Trophoblast cell (in vitro differentiated cells and primary cell): ENCODE measurements around the gene MAST4.

Experiments used
- DNase-seq, 2 donors: peaks; one replicate each; pipeline ENCODE4 v3.0.0-alpha.2; 2016
- H2AFZ ChIP-seq: 2 replicates; pipeline ENCODE4 v1.6.1; 2013; ENCODE audit warnings: low read length, moderate library complexity, mild to moderate bottlenecking; ENCODE audit not compliant: insufficient read depth, poor library complexity
- H2AK5ac ChIP-seq: 2 replicates; pipeline ENCODE4 v1.6.1; 2013; ENCODE audit warnings: mild to moderate bottlenecking, low read length
- H2BK120ac ChIP-seq: 2 replicates; pipeline ENCODE4 v1.6.1; 2013; ENCODE audit warnings: low read length, mild to moderate bottlenecking, moderate library complexity; ENCODE audit not compliant: insufficient read depth, poor library complexity
- H2BK12ac ChIP-seq: 2 replicates; pipeline ENCODE4 v1.6.1; 2013; ENCODE audit warnings: mild to moderate bottlenecking, low read length, moderate library complexity
- H2BK5ac ChIP-seq: 2 replicates; pipeline ENCODE4 v1.6.1; 2013; ENCODE audit warnings: low read length, low read depth, moderate library complexity, mild to moderate bottlenecking; ENCODE audit not compliant: poor library complexity
- H3K14ac ChIP-seq: 2 replicates; pipeline ENCODE4 v1.6.1; 2013; ENCODE audit warnings: mild to moderate bottlenecking, low read length
- H3K18ac ChIP-seq: 2 replicates; pipeline ENCODE4 v1.6.1; 2013; ENCODE audit warnings: mild to moderate bottlenecking, low read length
- H3K23ac ChIP-seq: 2 replicates; pipeline ENCODE4 v1.6.1; 2013; ENCODE audit warnings: low read length
- H3K27ac ChIP-seq: 2 replicates; pipeline ENCODE4 v1.5.1; 2013; ENCODE audit warnings: low read depth, mild to moderate bottlenecking, inconsistent platforms, low read length, moderate library complexity
- H3K27me3 ChIP-seq: 2 replicates; pipeline ENCODE4 v1.6.1; 2013; ENCODE audit warnings: inconsistent platforms, mild to moderate bottlenecking, low read length, moderate library complexity; ENCODE audit not compliant: insufficient read depth
- H3K36me3 ChIP-seq, 2 experiments: 1 replicate in 1 of 2; 2 replicates in 1 of 2; pipeline ENCODE4 v1.6.1; 2013; ENCODE audit warnings: low read length in 2 of 2, mild to moderate bottlenecking in 2 of 2, moderate library complexity in 1 of 2; ENCODE audit not compliant: insufficient read depth in 2 of 2, control insufficient read depth in 1 of 2
- H3K4ac ChIP-seq: 2 replicates; pipeline ENCODE4 v1.6.1; 2013; ENCODE audit warnings: low read depth, mild to moderate bottlenecking, low read length, moderate library complexity
- H3K4me1 ChIP-seq, 2 experiments: 1 replicate in 1 of 2; 2 replicates in 1 of 2; pipeline ENCODE4 v1.6.1; 2013; ENCODE audit warnings: low read length in 2 of 2, mild to moderate bottlenecking in 2 of 2, moderate library complexity in 1 of 2; ENCODE audit not compliant: insufficient read depth in 2 of 2, control insufficient read depth in 1 of 2
- H3K4me2 ChIP-seq: 2 replicates; pipeline ENCODE4 v1.6.1; 2013; ENCODE audit warnings: inconsistent platforms, mild to moderate bottlenecking, low read length, moderate library complexity
- H3K4me3 ChIP-seq: 2 replicates; pipeline ENCODE4 v1.5.1; 2013; ENCODE audit warnings: mild to moderate bottlenecking, low read depth, low read length, inconsistent platforms
- H3K79me1 ChIP-seq: one replicate; pipeline ENCODE4 v1.6.1; 2013; ENCODE audit warnings: low read length
- H3K79me2 ChIP-seq: 2 replicates; pipeline ENCODE4 v1.6.1; 2013; ENCODE audit warnings: low read length, mild to moderate bottlenecking; ENCODE audit not compliant: control insufficient read depth, insufficient read depth, poor library complexity
- H3K9ac ChIP-seq: 2 replicates; pipeline ENCODE4 v1.6.1; 2013; ENCODE audit warnings: mild to moderate bottlenecking, low read length
- H3K9me3 ChIP-seq: 2 replicates; pipeline ENCODE4 v1.6.1; 2013; ENCODE audit warnings: low read depth, mild to moderate bottlenecking, control low read depth, inconsistent platforms, low read length; ENCODE audit not compliant: insufficient read depth
- H4K12ac ChIP-seq: 2 replicates; pipeline ENCODE4 v1.6.1; 2013; ENCODE audit warnings: low read depth, mild to moderate bottlenecking, low read length, moderate library complexity
- H4K8ac ChIP-seq: 2 replicates; pipeline ENCODE4 v1.6.1; 2013; ENCODE audit warnings: low read depth, mild to moderate bottlenecking, low read length, moderate library complexity
- H4K91ac ChIP-seq: one replicate; pipeline ENCODE4 v1.6.1; 2013; ENCODE audit warnings: low read depth, mild to moderate bottlenecking, low read length, moderate library complexity
- WGBS: extraction: QIAGEN DNeasy Blood & Tissue Kit; methylation state at CpG from one replicate; pipeline ENCODE4 v1.1.7; 2013; ENCODE audit warnings: missing lambda C conversion rate; ENCODE audit not compliant: insufficient read length, insufficient coverage; ENCODE audit errors: extremely low coverage; 5-methylcytosine and 5-hydroxymethylcytosine counted together

The MAST4 gene

DNA sequence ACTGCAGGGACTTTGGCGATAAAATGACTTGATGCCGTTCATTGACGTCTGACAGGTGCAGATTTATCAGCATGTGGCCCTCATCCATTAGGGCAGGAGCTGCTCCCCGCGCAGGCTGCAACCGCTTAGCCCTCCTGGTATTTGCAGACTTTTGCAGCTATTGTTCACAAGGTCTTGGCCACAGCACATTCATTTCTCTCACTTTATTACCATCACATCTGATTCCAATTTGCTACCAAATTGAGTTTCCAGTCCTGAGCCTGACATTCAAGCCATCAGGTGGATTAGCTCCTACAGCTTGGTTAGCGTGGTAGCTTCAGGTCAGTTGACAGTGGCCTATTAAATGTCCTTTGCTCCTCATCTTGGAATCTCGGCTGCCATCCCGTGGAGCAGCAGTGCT, 301.2 kb downstream of the MAST4 start:
- Histone ChIP-seq H2AK5ac (no peak overlapping the region), H2AFZ (no peak overlapping the region), H3K27me3 (no peaks in the 10 kb centered on the region), H2BK5ac (no peak overlapping the region), H2BK120ac (no peak overlapping the region), H3K23ac (no peak overlapping the region), H3K9ac (no peak overlapping the region), H3K9me3 (no peaks in the 10 kb centered on the region), H3K14ac (no peak overlapping the region), H3K79me1 (no peaks in the 10 kb centered on the region), H4K8ac (no peak overlapping the region), H3K79me2 (no peaks in the 10 kb centered on the region), H3K4me1 (peaks cover 0 to 5% of the 10 kb centered on the region in 2 experiments), H3K18ac (no peak overlapping the region), H3K36me3 (no peaks in the 10 kb centered on the region), H2BK12ac (no peak overlapping the region), H3K4me2 (no peak overlapping the region), H3K4ac (no peak overlapping the region), H3K4me3 (no peak overlapping the region), H4K12ac (no peak overlapping the region), H3K27ac (no peak overlapping the region), H4K91ac (no peak overlapping the region)
- no CpG with 5 or more reads among the region's 9 CpGs for WGBS
- DNase-seq = peak in 1 of 2 donors; percentile 32

DNA sequence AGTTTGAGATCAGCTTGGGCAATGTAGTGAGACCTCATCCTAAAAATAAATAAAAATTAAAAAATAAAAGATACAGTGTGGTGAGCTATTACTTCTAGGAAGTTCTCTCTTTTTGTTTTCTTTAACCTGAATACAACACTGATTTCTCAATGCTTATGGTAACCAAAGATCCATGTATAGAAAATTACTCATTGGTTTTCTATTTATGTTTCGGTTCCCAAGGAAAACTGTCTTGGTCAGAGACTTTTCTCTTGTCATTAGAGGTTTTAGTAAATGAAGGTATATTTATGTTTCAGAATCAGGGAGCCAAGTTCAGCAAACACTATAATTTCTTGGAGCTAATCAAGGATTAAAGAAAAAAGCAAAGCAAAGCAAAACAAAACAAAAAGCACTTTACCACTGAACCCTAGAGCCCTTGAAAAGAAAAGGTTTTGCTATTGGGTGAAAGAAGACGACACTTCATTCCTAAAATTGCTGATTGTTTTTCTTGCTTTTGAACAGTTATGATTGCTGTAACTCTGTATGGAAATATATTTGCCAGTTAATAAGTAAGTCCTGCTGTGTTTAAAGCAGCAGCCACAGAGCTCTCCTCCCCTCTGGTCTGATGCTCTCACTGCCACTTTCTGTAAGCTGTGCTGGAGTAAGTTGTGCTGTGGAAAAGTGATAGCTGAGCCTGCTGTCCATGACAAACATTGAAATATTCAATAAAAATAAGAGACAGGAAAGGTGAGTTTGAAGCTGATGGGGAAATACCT, 302.2 kb downstream of the MAST4 start:
- Histone ChIP-seq H3K4me1 (peaks cover 0 to 2% of the 10 kb centered on the region in 2 experiments), H2BK5ac (no peak overlapping the region), H3K9ac (no peak overlapping the region), H3K36me3 (no peaks in the 10 kb centered on the region), H3K4ac (no peak overlapping the region), H2BK12ac (no peak overlapping the region), H3K79me1 (no peaks in the 10 kb centered on the region), H3K14ac (no peak overlapping the region), H3K23ac (no peak overlapping the region), H3K4me2 (no peak overlapping the region), H3K9me3 (no peaks in the 10 kb centered on the region), H3K27ac (no peak overlapping the region), H2AFZ (no peak overlapping the region), H4K12ac (no peak overlapping the region), H4K8ac (no peak overlapping the region), H3K27me3 (no peaks in the 10 kb centered on the region), H3K18ac (no peak overlapping the region), H2BK120ac (peak overlapping the region; percentile 60), H2AK5ac (no peak overlapping the region), H4K91ac (peak overlapping the region; percentile 37), H3K79me2 (no peaks in the 10 kb centered on the region), H3K4me3 (no peak overlapping the region)
- no CpG with 5 or more reads among the region's 2 CpGs for WGBS
- no peak for DNase-seq

DNA sequence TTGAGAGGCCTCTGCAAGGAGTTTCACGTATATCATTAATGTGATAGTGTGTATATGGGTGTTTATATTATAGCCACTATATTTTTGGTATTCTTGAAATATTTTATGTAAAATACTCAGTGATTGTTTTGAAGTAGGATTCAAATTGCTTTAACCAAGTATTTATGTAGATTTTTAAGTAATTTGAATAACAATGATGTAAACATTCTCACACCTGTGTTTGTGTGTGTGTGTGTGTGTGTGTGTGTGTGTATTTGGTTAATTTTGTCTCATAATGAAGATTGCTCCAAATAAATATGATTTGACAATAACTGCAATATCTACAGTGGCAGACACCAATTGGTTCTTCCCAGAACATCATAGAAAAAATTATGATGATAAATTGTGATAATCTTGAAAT, 307.0 kb downstream of the MAST4 start:
- H3K27ac ChIP-seq = no peak overlapping the region
- H3K36me3 ChIP-seq = no peaks in the 10 kb centered on the region
- no peaks in the 10 kb centered on the region for H3K9me3 ChIP-seq
- no peak overlapping the region for H3K23ac ChIP-seq
- WGBS = no CpG with 5 or more reads among the region's 1 CpG
- H3K14ac ChIP-seq = no peak overlapping the region
- H3K79me2 ChIP-seq = no peaks in the 10 kb centered on the region
- no peak overlapping the region for H2BK5ac ChIP-seq
- no peak overlapping the region for H3K18ac ChIP-seq
- no peak overlapping the region for H2BK120ac ChIP-seq
- H2BK12ac ChIP-seq = no peak overlapping the region
- H2AFZ ChIP-seq = no peak overlapping the region
- H4K8ac ChIP-seq = no peak overlapping the region
- no peak for DNase-seq
- no peak overlapping the region for H2AK5ac ChIP-seq
- H3K79me1 ChIP-seq = peaks cover 19% of the 10 kb centered on the region
- no peak overlapping the region for H3K4me2 ChIP-seq
- H4K12ac ChIP-seq = no peak overlapping the region
- no peaks in the 10 kb centered on the region for H3K27me3 ChIP-seq
- H3K4ac ChIP-seq = no peak overlapping the region
- peaks cover 8 to 10% of the 10 kb centered on the region in 2 experiments for H3K4me1 ChIP-seq
- H3K4me3 ChIP-seq = no peak overlapping the region
- H4K91ac ChIP-seq = no peak overlapping the region
- H3K9ac ChIP-seq = no peak overlapping the region

DNA sequence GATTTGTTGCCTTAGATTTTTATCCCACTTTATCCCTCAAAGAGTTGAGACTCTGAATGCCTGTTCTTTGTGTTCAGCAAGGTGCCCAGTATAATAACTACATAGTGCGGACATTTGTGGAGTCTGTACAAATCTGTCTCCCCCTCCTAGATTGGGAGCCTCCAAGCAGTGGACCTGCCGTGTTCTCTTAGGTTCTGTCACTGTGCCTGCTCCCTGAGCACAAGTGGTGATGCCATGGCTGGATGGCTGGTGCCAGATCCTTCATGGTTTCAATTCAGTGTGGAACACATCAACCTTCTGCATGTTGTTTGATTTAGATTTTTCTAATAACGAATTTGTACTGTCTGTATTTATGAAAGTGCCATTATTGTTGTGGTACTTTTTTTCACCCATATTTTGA, 307.5 kb downstream of the MAST4 start:
- WGBS = no CpG with 5 or more reads among the region's 3 CpGs

More for the DNA sequence above, 307.5 kb downstream of the MAST4 start:
- H2BK120ac ChIP-seq = no peak overlapping the region
- no peaks in the 10 kb centered on the region for H3K36me3 ChIP-seq
- peaks cover 8 to 10% of the 10 kb centered on the region in 2 experiments for H3K4me1 ChIP-seq
- no peak for DNase-seq
- H3K4me3 ChIP-seq = no peak overlapping the region
- H3K4me2 ChIP-seq = no peak overlapping the region
- no peaks in the 10 kb centered on the region for H3K9me3 ChIP-seq
- no peak overlapping the region for H3K14ac ChIP-seq
- no peak overlapping the region for H3K23ac ChIP-seq
- no peak overlapping the region for H4K12ac ChIP-seq
- H2AFZ ChIP-seq = no peak overlapping the region
- H3K79me2 ChIP-seq = no peaks in the 10 kb centered on the region
- no peak overlapping the region for H3K4ac ChIP-seq
- peak overlapping the region; percentile 85 for H4K91ac ChIP-seq
- H3K79me1 ChIP-seq = peaks cover 21% of the 10 kb centered on the region
- H4K8ac ChIP-seq = no peak overlapping the region
- no peak overlapping the region for H3K9ac ChIP-seq
- H2AK5ac ChIP-seq = peak overlapping the region; percentile 94
- H2BK5ac ChIP-seq = peak overlapping the region; percentile 79
- no peak overlapping the region for H3K18ac ChIP-seq
- H2BK12ac ChIP-seq = peak overlapping the region; percentile 96
- H3K27me3 ChIP-seq = no peaks in the 10 kb centered on the region
- H3K27ac ChIP-seq = no peak overlapping the region
